Panc1 (cell line): Measurements from ENCODE around the gene SEC63. TPM values are rescaled to one million over a fixed set of nuclear protein-coding genes. Genes with fewer than 3 reads are reported as not detected.

Experiments used
- ATAC-seq: fragments of 200-7000 bp; cut with Tn5 transposase; 2 replicates; pipeline ENCODE4 v1.9.1; 2020; ENCODE audit warnings: mild to moderate bottlenecking, moderate library complexity
- BruUV-seq: library from RNA; stranded (reverse); fragments of 400-500 nt; replicated peaks from 2 replicates; lab custom pipeline; 2021; lab: Mats Ljungman, UMichigan
- CTCF ChIA-PET: fragments of 300-600 bp; sonication (Branson Sonifier 250); formaldehyde crosslinking; loops from one replicate; lab custom pipeline; 2022; ENCODE audit warnings: antibody characterized with exemption; lab: Charles Lee
- POLR2A ChIA-PET: fragments of 300-600 bp; sonication (Branson Sonifier 250); formaldehyde crosslinking; loops from one replicate; lab custom pipeline; 2022; ENCODE audit warnings: antibody characterized with exemption; lab: Charles Lee
- DNase-seq: peaks from one replicate; pipeline ENCODE4 v3.0.0-alpha.2; 2010; ENCODE audit warnings: low read depth, low spot score
- H3K27ac ChIP-seq: 2 replicates; pipeline ENCODE4 v1.5.1; 2011; ENCODE audit warnings: mild to moderate bottlenecking, low read length, inconsistent platforms
- H3K27me3 ChIP-seq: fragments of 200-500 bp; sonication (Bioruptor generic); 2 replicates; pipeline ENCODE4 v1.6.0; 2014; ENCODE audit warnings: low read length, inconsistent platforms; ENCODE audit not compliant: control insufficient read depth, insufficient read depth
- H3K36me3 ChIP-seq: fragments of 200-500 bp; sonication (Bioruptor generic); 2 replicates; pipeline ENCODE4 v1.5.1; 2014; ENCODE audit warnings: inconsistent platforms, mild to moderate bottlenecking, low read length, moderate library complexity; ENCODE audit not compliant: control insufficient read depth, insufficient read depth
- H3K4me1 ChIP-seq: 2 replicates; pipeline ENCODE4 v1.5.1; 2011; ENCODE audit warnings: inconsistent platforms, mild to moderate bottlenecking, low read length, moderate library complexity; ENCODE audit not compliant: control insufficient read depth, insufficient read depth
- H3K4me3 ChIP-seq, 2 experiments: 2 replicates each; pipeline ENCODE4 v1.5.1; 2011 to 2012; ENCODE audit warnings: low read depth in 2 of 2, low read length in 2 of 2, mild to moderate bottlenecking in 2 of 2, inconsistent platforms in 1 of 2, moderate library complexity in 1 of 2
- H3K9me3 ChIP-seq: fragments of 200-500 bp; sonication (Bioruptor generic); 2 replicates; pipeline ENCODE4 v1.5.1; 2014; ENCODE audit warnings: low read depth, mild to moderate bottlenecking, inconsistent platforms, low read length, moderate library complexity; ENCODE audit not compliant: control insufficient read depth, insufficient read depth
- CTCF ChIP-seq: fragments of 450-650 bp; IDR thresholded peaks from 2 replicates; pipeline ENCODE4 v1.5.1; 2017; ENCODE audit warnings: mild to moderate bottlenecking
- POLR2AphosphoS5 ChIP-seq: IDR thresholded peaks from 2 replicates; pipeline ENCODE4 v1.6.1; 2012; ENCODE audit warnings: mild to moderate bottlenecking, low read depth, low read length, moderate library complexity
- SIN3A ChIP-seq: IDR thresholded peaks from 2 replicates; pipeline ENCODE4 v1.6.1; 2012; ENCODE audit warnings: low read depth, mild to moderate bottlenecking, low read length, moderate library complexity, borderline replicate concordance; ENCODE audit not compliant: insufficient read depth
- TCF7L2 ChIP-seq: IDR thresholded peaks from 2 replicates; pipeline ENCODE4 v1.6.1; 2011; ENCODE audit warnings: mild to moderate bottlenecking, low read depth, low read length, inconsistent platforms
- in situ Hi-C: cut with HindIII; loops from 2 replicates; pipeline ENCODE4 v1.10.0; 2016; ENCODE audit warnings: low sequenced_read_pairs, low pct_unique_long_range_greater_than_20kb
- intact Hi-C: fragments of 100-400 bp; cut with micrococcal nuclease; formaldehyde crosslinking; loops from one replicate; pipeline ENCODE4 v1.10.0; 2022; ENCODE audit not compliant: unreplicated experiment
- total RNA-seq: library from RNA; stranded (reverse); gene quantifications from one replicate; pipeline ENCODE4 v1.2.1, GENCODE V29; 2021; ENCODE audit not compliant: unreplicated experiment
- TF ChIP-seq, protein P1 (sequence below), 2 experiments: IDR thresholded peaks; 2 replicates each; pipeline ENCODE4 v1.6.1; 2011 to 2012; ENCODE audit warnings: low read depth in 2 of 2, control low read depth in 1 of 2, low read length in 1 of 2, mild to moderate bottlenecking in 1 of 2, moderate library complexity in 1 of 2; ENCODE audit not compliant: insufficient read depth in 1 of 2

The SEC63 gene
- total RNA-seq, 1 experiment from 2014 or later: 172 TPM

- ATAC-seq (no peak), DNase-seq (no peak)
- H3K36me3 ChIP-seq: no peaks in the 10 kb centered on the region
- no peaks in the 10 kb centered on the region for H3K9me3 ChIP-seq
- TF ChIP-seq CTCF (no peak), TCF7L2 (no peak), POLR2AphosphoS5 (no peak)
- TF ChIP-seq, protein P1, sequence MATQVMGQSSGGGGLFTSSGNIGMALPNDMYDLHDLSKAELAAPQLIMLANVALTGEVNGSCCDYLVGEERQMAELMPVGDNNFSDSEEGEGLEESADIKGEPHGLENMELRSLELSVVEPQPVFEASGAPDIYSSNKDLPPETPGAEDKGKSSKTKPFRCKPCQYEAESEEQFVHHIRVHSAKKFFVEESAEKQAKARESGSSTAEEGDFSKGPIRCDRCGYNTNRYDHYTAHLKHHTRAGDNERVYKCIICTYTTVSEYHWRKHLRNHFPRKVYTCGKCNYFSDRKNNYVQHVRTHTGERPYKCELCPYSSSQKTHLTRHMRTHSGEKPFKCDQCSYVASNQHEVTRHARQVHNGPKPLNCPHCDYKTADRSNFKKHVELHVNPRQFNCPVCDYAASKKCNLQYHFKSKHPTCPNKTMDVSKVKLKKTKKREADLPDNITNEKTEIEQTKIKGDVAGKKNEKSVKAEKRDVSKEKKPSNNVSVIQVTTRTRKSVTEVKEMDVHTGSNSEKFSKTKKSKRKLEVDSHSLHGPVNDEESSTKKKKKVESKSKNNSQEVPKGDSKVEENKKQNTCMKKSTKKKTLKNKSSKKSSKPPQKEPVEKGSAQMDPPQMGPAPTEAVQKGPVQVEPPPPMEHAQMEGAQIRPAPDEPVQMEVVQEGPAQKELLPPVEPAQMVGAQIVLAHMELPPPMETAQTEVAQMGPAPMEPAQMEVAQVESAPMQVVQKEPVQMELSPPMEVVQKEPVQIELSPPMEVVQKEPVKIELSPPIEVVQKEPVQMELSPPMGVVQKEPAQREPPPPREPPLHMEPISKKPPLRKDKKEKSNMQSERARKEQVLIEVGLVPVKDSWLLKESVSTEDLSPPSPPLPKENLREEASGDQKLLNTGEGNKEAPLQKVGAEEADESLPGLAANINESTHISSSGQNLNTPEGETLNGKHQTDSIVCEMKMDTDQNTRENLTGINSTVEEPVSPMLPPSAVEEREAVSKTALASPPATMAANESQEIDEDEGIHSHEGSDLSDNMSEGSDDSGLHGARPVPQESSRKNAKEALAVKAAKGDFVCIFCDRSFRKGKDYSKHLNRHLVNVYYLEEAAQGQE (IDR thresholded peaks at IDR 0.05; ENCODE audit: insufficient read depth in 1 of 2, low read depth in 2 of 2, low read length in 1 of 2): no peak
- in situ Hi-C loops: no loop called here
- no peak overlapping the region for H3K27ac ChIP-seq
- H3K4me1 ChIP-seq: no peaks in the 10 kb centered on the region
- ChIA-PET CTCF (interaction anchor here (0.7 kb wide), 1 partner anchor 56 kb away, joined by 3 read pairs; no protein-coding TSS in a partner anchor), POLR2A (interaction anchor here (0.6 kb wide), 1 partner anchor 88 kb away, joined by 5 read pairs; no protein-coding TSS in a partner anchor)
- H3K27me3 ChIP-seq: no peaks in the 10 kb centered on the region
- H3K4me3 ChIP-seq: no peak overlapping the region
- intact Hi-C loops: loop anchor here (5.0 kb wide), 1 partner anchor 543 kb away; no protein-coding TSS in a partner anchor
- no TSS peak for BruUV-seq
Observed at GRCh38 chr6:107983811-107984210, 25.8 kb upstream of the SEC63 start.

DNA sequence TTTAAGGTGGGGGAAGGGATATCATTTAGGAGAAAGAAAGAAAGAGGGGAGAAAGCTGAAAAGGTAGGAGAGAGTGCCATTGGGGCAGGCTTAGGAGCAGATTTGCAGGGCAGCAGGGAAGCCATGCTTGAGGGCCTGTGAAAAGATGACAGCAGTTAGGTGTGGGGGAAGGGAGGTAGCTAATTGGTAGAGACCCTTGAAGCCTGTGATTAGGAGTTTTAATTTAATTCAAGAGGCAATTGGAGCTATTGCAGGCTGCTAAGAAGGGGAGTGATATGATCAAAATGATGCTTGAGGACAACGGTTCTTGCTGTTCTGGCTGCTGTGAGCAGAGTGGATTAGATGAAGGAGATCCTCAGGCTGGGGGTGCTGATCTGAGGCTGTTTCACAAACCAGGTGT lies 24.5 kb upstream of the SEC63 start:
- no peak for DNase-seq
- POLR2A ChIA-PET: no interaction called here
- no TSS peak for BruUV-seq
- Histone ChIP-seq H3K27me3 (no peaks in the 10 kb centered on the region), H3K4me3 (no peak overlapping the region), H3K9me3 (no peaks in the 10 kb centered on the region), H3K4me1 (no peaks in the 10 kb centered on the region), H3K27ac (no peak overlapping the region), H3K36me3 (no peaks in the 10 kb centered on the region)
- CTCF ChIA-PET: interaction anchor here (0.6 kb wide), 1 partner anchor 16 kb away, joined by 4 read pairs; no protein-coding TSS in a partner anchor
- TF ChIP-seq CTCF: no peak
- TF ChIP-seq TCF7L2: no peak
- no peak for TF ChIP-seq POLR2AphosphoS5
- TF ChIP-seq, protein P1 (IDR thresholded peaks at IDR 0.05; ENCODE audit: insufficient read depth in 1 of 2, low read depth in 2 of 2, low read length in 1 of 2): no peak
- no peak for TF ChIP-seq SIN3A
- intact Hi-C loops (loop anchor here (5.0 kb wide), 1 partner anchor 545 kb away; no protein-coding TSS in a partner anchor), in situ Hi-C loops (no loop called here)
- no peak for ATAC-seq
